Muscle layer of colon (tissue), 2 donors: ENCODE measurements around the gene ZNF331.

Experiments
- H3K27ac ChIP-seq: one replicate; pipeline ENCODE4 v1.7.0; 2013; ENCODE audit warnings: low read depth, mild to moderate bottlenecking, low read length, moderate library complexity
- H3K27me3 ChIP-seq, 2 donors: one replicate each; pipeline ENCODE4 v1.7.0; 2013; ENCODE audit warnings: low read length in 2 of 2, mild to moderate bottlenecking in 2 of 2; ENCODE audit not compliant: insufficient read depth in 2 of 2, control insufficient read depth in 1 of 2
- H3K36me3 ChIP-seq: one replicate; pipeline ENCODE4 v1.7.0; 2013; ENCODE audit warnings: mild to moderate bottlenecking, low read length; ENCODE audit not compliant: insufficient read depth
- H3K4me1 ChIP-seq: one replicate; pipeline ENCODE4 v1.7.0; 2013; ENCODE audit warnings: mild to moderate bottlenecking, low read length; ENCODE audit not compliant: insufficient read depth
- H3K4me3 ChIP-seq, 2 donors: one replicate each; pipeline ENCODE4 v1.7.0; 2013; ENCODE audit warnings: low read length in 2 of 2, low read depth in 1 of 2, mild to moderate bottlenecking in 1 of 2, moderate library complexity in 1 of 2
- H3K9ac ChIP-seq: one replicate; pipeline ENCODE4 v1.7.0; 2013; ENCODE audit warnings: low read length
- H3K9me3 ChIP-seq: one replicate; pipeline ENCODE4 v1.7.0; 2013; ENCODE audit warnings: mild to moderate bottlenecking, low read length
- donor health status: abdominal sarcoma.
- donor health status: Adenocarcinoma of cecum.

Gene ZNF331

DNA sequence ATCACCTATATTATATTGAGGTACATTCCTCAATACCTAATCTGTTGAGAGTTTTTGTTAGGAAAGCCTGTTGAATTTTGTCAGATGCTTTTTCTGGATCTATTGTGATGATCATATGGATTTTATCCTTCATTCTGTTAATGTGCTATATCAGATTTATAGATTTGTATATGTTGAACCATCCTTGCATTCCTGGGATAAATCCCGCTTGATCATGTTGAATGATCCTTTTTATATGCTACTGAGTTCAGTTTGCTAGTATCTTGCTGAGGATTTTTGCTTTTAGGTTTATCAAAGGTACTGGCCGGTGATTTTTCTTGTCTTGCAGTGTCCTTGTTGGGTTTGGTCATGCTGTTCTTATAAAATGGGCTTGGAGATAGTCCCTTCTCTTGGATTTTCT lies 12.0 kb upstream of the ZNF331 start:
- no peak overlapping the region for H3K9ac ChIP-seq
- H3K27ac ChIP-seq: no peak overlapping the region
- H3K36me3 ChIP-seq: no peaks in the 10 kb centered on the region
- no peaks in the 10 kb centered on the region for H3K27me3 ChIP-seq
- peaks cover 9% of the 10 kb centered on the region for H3K4me1 ChIP-seq
- no peak overlapping the region for H3K4me3 ChIP-seq
- H3K9me3 ChIP-seq: no peaks in the 10 kb centered on the region

DNA sequence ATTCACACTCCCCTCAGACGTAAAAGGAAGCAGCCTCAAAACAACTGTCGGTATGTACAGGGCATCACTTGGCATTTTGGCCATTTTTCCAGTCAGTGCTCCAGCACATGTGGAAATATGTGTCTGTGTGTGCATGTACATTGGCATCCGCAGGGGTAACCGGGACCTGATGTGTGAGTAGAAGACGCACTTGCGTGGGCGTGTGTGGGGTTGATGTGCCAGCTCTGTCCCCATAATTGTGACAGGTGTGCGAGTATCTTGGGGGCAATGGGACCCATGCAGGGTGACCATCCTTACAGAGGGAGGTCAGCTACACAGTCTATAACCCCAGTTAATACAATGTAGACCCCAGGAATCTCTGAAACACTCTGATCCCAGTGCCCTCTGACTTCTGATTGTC lies 7.3 kb upstream of the ZNF331 start:
- no peak overlapping the region for H3K4me3 ChIP-seq
- no peak overlapping the region for H3K27ac ChIP-seq
- no peak overlapping the region for H3K9ac ChIP-seq
- H3K9me3 ChIP-seq: no peaks in the 10 kb centered on the region
- no peaks in the 10 kb centered on the region for H3K27me3 ChIP-seq
- no peaks in the 10 kb centered on the region for H3K4me1 ChIP-seq
- no peaks in the 10 kb centered on the region for H3K36me3 ChIP-seq

DNA sequence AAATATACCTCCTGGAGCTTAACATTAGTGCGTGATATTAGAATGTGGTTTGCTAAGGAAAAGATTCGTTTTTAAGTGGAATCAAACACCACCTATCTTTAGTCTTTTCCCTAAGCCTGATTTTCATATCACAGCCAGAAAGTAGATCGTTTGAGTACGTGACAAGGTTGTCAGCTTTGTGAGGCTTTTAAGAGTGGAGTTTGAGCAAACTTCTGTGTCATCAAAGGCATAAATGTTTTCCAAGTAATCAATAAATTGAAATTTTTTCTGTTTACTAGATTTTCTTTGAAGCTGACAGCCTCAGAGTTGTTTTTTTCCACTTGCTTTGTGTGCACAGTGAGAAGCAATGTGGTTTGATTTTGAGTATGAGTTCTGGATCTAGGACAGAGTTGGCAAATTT lies 6.5 kb upstream of the ZNF331 start:
- no peaks in the 10 kb centered on the region for H3K36me3 ChIP-seq
- H3K9me3 ChIP-seq: no peaks in the 10 kb centered on the region
- no peaks in the 10 kb centered on the region for H3K27me3 ChIP-seq
- H3K9ac ChIP-seq: no peak overlapping the region
- no peak overlapping the region for H3K4me3 ChIP-seq
- no peak overlapping the region for H3K27ac ChIP-seq
- H3K4me1 ChIP-seq: no peaks in the 10 kb centered on the region

DNA sequence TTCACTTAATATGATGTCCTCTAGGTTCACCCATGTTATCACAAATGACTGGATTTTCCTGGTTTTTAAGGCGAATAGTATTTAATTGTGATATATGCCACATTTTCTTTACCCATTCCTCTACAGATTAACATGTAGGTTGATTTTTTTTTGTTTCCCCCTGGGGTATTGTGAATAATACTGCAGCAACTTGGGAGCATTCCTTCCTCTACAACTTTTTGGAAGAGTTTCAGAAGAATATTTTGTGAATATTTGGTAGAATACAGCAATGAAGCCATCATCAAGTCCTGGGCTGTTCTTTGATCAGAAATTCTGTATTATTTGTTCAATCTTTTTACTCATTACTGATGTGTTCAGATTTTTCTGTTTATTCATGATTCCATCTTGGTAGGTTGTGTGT lies 5.6 kb upstream of the ZNF331 start:
- no peak overlapping the region for H3K4me3 ChIP-seq
- H3K4me1 ChIP-seq: no peaks in the 10 kb centered on the region
- H3K27me3 ChIP-seq: no peaks in the 10 kb centered on the region
- no peaks in the 10 kb centered on the region for H3K9me3 ChIP-seq
- H3K27ac ChIP-seq: no peak overlapping the region
- H3K36me3 ChIP-seq: no peaks in the 10 kb centered on the region
- no peak overlapping the region for H3K9ac ChIP-seq

DNA sequence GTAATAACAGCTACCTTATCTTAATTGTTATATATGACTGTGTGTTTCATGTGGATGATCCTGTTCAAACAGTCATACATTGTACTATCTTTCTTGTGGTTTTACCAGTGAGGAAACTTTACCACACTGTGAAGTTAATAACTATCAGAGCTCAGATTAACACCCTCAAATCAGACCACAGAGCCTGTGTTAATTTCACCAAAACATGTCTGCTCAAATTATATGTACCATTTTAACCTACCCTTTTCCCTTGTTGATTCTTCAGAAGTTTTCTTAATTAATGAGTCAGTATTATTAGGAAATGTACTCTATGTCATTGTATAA lies 1.8 kb upstream of the ZNF331 start:
- Histone ChIP-seq H3K27ac (no peak overlapping the region), H3K36me3 (peaks cover 9% of the 10 kb centered on the region), H3K9ac (no peak overlapping the region), H3K4me3 (no peak overlapping the region), H3K4me1 (no peaks in the 10 kb centered on the region), H3K27me3 (no peaks in the 10 kb centered on the region), H3K9me3 (no peaks in the 10 kb centered on the region)

GRCh38 chr19:53537121-53537520 lies 824 bp upstream of the ZNF331 start:
- H3K27me3 ChIP-seq: no peaks in the 10 kb centered on the region
- no peaks in the 10 kb centered on the region for H3K4me1 ChIP-seq
- peak overlapping the region; percentile 44 for H3K9ac ChIP-seq
- peak overlapping the region; percentile 85 for H3K27ac ChIP-seq
- no peaks in the 10 kb centered on the region for H3K9me3 ChIP-seq
- H3K36me3 ChIP-seq: peaks cover 9% of the 10 kb centered on the region
- peak overlapping the region; percentile 57 to 70 for H3K4me3 ChIP-seq

DNA sequence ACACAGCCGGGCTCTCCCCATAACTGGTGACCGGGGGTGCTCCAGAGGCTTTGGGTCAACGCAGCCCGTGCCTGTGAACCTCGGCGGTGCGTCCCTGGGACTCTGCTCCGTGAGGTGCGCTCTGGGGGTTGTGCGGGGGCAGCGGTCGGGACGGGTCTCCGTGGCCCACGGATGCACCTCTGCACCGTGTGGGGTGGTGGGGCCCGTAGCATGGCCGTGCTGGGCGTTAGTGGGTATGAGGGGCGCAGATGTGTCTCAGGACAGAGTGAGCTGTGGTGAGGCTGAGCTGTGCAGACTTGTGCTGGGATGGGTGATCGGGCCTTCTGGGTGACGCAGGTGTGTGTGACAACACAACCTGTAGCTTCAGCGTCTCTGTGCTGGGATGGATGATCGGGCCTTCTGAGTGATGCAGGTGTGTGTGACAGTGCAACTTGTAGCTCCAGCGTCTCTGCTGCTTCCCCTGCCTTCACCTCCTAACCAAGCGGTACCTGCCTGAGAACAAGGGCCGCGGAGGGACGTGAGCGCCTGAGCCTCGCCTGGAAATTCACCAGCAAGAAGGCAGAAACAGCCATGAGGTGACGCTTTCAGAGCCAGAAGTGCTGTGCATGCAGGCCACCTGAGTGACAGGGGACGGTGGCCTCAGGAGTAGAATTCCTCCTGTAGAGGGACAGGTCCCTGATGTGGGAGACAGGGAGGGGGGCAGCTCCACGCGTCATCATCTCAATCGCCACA lies 599 bp downstream of the ZNF331 start:
- Histone ChIP-seq H3K4me1 (no peaks in the 10 kb centered on the region), H3K9me3 (no peaks in the 10 kb centered on the region), H3K36me3 (peaks cover 9% of the 10 kb centered on the region), H3K4me3 (peak overlapping the region; percentile 57 to 70), H3K27me3 (no peaks in the 10 kb centered on the region), H3K9ac (no peak overlapping the region), H3K27ac (peak overlapping the region; percentile 85)

GRCh38 chr19:53540091-53540490 lies 2.1 kb downstream of the ZNF331 start:
- H3K27me3 ChIP-seq: no peaks in the 10 kb centered on the region
- H3K9me3 ChIP-seq: no peaks in the 10 kb centered on the region
- H3K27ac ChIP-seq: no peak overlapping the region
- H3K4me1 ChIP-seq: no peaks in the 10 kb centered on the region
- peaks cover 9% of the 10 kb centered on the region for H3K36me3 ChIP-seq
- no peak overlapping the region for H3K9ac ChIP-seq
- no peak overlapping the region for H3K4me3 ChIP-seq

- Histone ChIP-seq H3K9ac (no peak overlapping the region), H3K4me1 (no peaks in the 10 kb centered on the region), H3K27ac (no peak overlapping the region), H3K9me3 (no peaks in the 10 kb centered on the region), H3K36me3 (peaks cover 9% of the 10 kb centered on the region), H3K27me3 (no peaks in the 10 kb centered on the region), H3K4me3 (no peak overlapping the region)
These were observed 4.0 kb downstream of the ZNF331 start for GRCh38 chr19:53541971-53542370.

- H3K9ac ChIP-seq: no peak overlapping the region
- H3K36me3 ChIP-seq: no peaks in the 10 kb centered on the region
- H3K9me3 ChIP-seq: no peaks in the 10 kb centered on the region
- H3K27me3 ChIP-seq: no peaks in the 10 kb centered on the region
- no peaks in the 10 kb centered on the region for H3K4me1 ChIP-seq
- H3K27ac ChIP-seq: no peak overlapping the region
- no peak overlapping the region for H3K4me3 ChIP-seq
These were observed 7.5 kb downstream of the ZNF331 start for GRCh38 chr19:53545271-53546065.

DNA sequence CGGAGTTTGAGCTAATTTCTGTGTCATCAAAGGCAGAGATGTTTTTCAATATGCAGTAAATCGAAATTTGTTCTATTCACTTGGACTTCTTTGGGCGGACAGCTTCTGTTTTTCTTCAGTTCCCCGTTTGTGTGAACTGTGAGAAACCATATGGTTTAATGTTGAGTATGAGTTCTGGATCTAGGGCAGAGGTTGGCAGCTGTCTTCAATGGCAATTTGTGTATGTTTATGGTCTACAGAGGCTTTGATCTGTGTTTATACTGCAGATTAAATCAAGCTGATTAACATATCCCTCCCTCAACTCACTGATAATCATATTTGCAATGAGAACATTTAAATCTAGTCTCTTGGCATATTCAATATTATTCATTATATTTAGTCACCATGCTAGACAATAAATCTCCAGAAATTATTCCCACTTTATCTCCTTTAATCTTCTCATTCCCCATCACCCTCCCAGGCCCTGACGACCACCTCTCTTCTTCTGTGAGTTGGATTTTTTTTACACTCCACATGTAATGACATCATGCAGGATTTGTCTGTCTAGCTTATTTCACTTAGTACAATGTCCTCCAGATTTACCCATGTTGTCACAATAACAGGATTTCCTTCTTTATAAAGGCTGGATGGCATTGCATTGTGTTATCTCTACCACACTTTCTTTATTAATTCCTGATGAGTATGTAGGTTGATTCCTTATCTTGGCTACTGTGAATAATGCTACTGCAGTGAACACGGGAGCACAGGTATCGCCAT lies 9.0 kb downstream of the ZNF331 start:
- H3K27ac ChIP-seq: no peak overlapping the region
- no peaks in the 10 kb centered on the region for H3K27me3 ChIP-seq
- no peaks in the 10 kb centered on the region for H3K9me3 ChIP-seq
- H3K4me1 ChIP-seq: no peaks in the 10 kb centered on the region
- H3K36me3 ChIP-seq: no peaks in the 10 kb centered on the region
- no peak overlapping the region for H3K4me3 ChIP-seq
- no peak overlapping the region for H3K9ac ChIP-seq
